GM23248 (cell line): ENCODE measurements around the gene TMC2. TPM values are rescaled to one million over a fixed set of nuclear protein-coding genes. Genes with fewer than 3 reads are reported as not detected.

Experiments used
- DNase-seq: peaks from one replicate; pipeline ENCODE4 v3.0.0-alpha.2; 2015
- H2AFZ ChIP-seq: fragments of 200-600 bp; sonication (generic); 2 replicates; pipeline ENCODE4 v1.6.1; 2016; ENCODE audit warnings: antibody characterized with exemption
- H3F3A ChIP-seq: fragments of 200-600 bp; sonication (generic); 2 replicates; pipeline ENCODE4 v1.6.1; 2016; ENCODE audit warnings: mild to moderate bottlenecking, antibody characterized with exemption, mixed run types; ENCODE audit not compliant: insufficient read depth
- H3K27ac ChIP-seq: fragments of 200-600 bp; sonication (generic); 2 replicates; pipeline ENCODE4 v1.5.1; 2016; ENCODE audit warnings: mild to moderate bottlenecking
- H3K27me3 ChIP-seq: fragments of 200-600 bp; sonication (generic); replicated peaks from 2 replicates; pipeline ENCODE4 v1.6.1; 2016; ENCODE audit warnings: mild to moderate bottlenecking; ENCODE audit not compliant: insufficient read depth
- H3K36me3 ChIP-seq: fragments of 200-600 bp; sonication (generic); 2 replicates; pipeline ENCODE4 v1.6.1; 2016; ENCODE audit warnings: low read depth, mild to moderate bottlenecking
- H3K4me1 ChIP-seq: fragments of 200-600 bp; sonication (generic); 2 replicates; pipeline ENCODE4 v1.6.1; 2016; ENCODE audit warnings: mild to moderate bottlenecking; ENCODE audit not compliant: insufficient read depth
- H3K4me2 ChIP-seq: fragments of 200-600 bp; sonication (generic); one replicate; pipeline ENCODE4 v1.6.1; 2016; ENCODE audit warnings: mild to moderate bottlenecking; ENCODE audit not compliant: unreplicated experiment
- H3K4me3 ChIP-seq: fragments of 200-600 bp; sonication (generic); 2 replicates; pipeline ENCODE4 v1.5.1; 2016; ENCODE audit warnings: mild to moderate bottlenecking
- H3K79me2 ChIP-seq: fragments of 200-600 bp; sonication (generic); 2 replicates; pipeline ENCODE4 v1.6.1; 2016; ENCODE audit warnings: mild to moderate bottlenecking; ENCODE audit not compliant: insufficient read depth
- H3K9ac ChIP-seq: fragments of 200-600 bp; sonication (generic); 2 replicates; pipeline ENCODE4 v1.6.1; 2016; ENCODE audit warnings: mild to moderate bottlenecking
- H3K9me2 ChIP-seq: fragments of 200-600 bp; sonication (generic); 2 replicates; pipeline ENCODE4 v1.6.1; 2016; ENCODE audit warnings: mixed run types, mild to moderate bottlenecking, moderate library complexity; ENCODE audit not compliant: insufficient read depth
- H3K9me3 ChIP-seq: fragments of 200-600 bp; sonication (generic); one replicate; pipeline ENCODE4 v1.6.1; 2017; ENCODE audit warnings: low read depth
- H4K20me1 ChIP-seq: fragments of 200-600 bp; sonication (generic); 2 replicates; pipeline ENCODE4 v1.6.0; 2016; ENCODE audit not compliant: insufficient read depth
- EZH2 ChIP-seq: fragments of 200-600 bp; sonication (generic); IDR thresholded peaks from 2 replicates; pipeline ENCODE4 v1.6.1; 2018; ENCODE audit warnings: antibody characterized with exemption, mild to moderate bottlenecking; ENCODE audit not compliant: insufficient read depth, poor library complexity, severe bottlenecking
- EZH2phosphoT487 ChIP-seq: fragments of 200-600 bp; sonication (generic); IDR thresholded peaks from 2 replicates; pipeline ENCODE4 v1.6.1; 2018; ENCODE audit warnings: antibody characterized with exemption, moderate library complexity, mild to moderate bottlenecking, low read depth; ENCODE audit not compliant: insufficient read depth
- WGBS, 2 experiments: methylation state at CpG; one replicate each; pipeline ENCODE4 v1.1.6; 2015 to 2017; ENCODE audit warnings: low lambda C conversion rate in 2 of 2, low coverage in 1 of 2; ENCODE audit errors: missing lambda C conversion rate in 2 of 2; 5-methylcytosine and 5-hydroxymethylcytosine counted together
- in situ Hi-C: fragments of 300-500 bp; cut with MboI; formaldehyde crosslinking; loops from 2 replicates; pipeline ENCODE4 v1.15.0; 2020
- polyA plus RNA-seq: library from polyadenylated mRNA; unstranded; fragments of >200 nt; fragmentation: Nextera tagmentation; extraction: Ambion mirVana; gene quantifications from 2 replicates; pipeline ENCODE4 v1.2.1, GENCODE V29; 2016
- total RNA-seq: library from RNA; depleted of rRNA; stranded (reverse); fragments of >200 nt; shearing (Covaris generic); gene quantifications from 2 replicates; pipeline ENCODE4 v1.2.3, GENCODE V29; 2014

The TMC2 gene
- total and polyA plus RNA-seq, 2 experiments from 2014 or later = not detected

- H3K9me3 ChIP-seq = no peaks in the 10 kb centered on the region
- peaks cover 40% of the 10 kb centered on the region for H3K27me3 ChIP-seq
- DNase-seq = no peak
- no peaks in the 10 kb centered on the region for H3K36me3 ChIP-seq
- in situ Hi-C loops = no loop called here
- H3K4me3 ChIP-seq = no peak overlapping the region
- no peaks in the 10 kb centered on the region for H3K9me2 ChIP-seq
- H3F3A ChIP-seq = no peaks in the 10 kb centered on the region
- no peak overlapping the region for H2AFZ ChIP-seq
- H3K4me1 ChIP-seq = no peaks in the 10 kb centered on the region
- no peak for TF ChIP-seq EZH2phosphoT487
- no peak for TF ChIP-seq EZH2
- H3K4me2 ChIP-seq = no peak overlapping the region
- no peak overlapping the region for H3K27ac ChIP-seq
- no peaks in the 10 kb centered on the region for H4K20me1 ChIP-seq
- H3K79me2 ChIP-seq = no peaks in the 10 kb centered on the region
- no peak overlapping the region for H3K9ac ChIP-seq
- WGBS, 2 experiments = 18 to 19% methylated on average over 6 of the region's 6 CpGs
Measured at GRCh38 chr20:2610941-2611720, 74.8 kb downstream of the TMC2 start.

DNA sequence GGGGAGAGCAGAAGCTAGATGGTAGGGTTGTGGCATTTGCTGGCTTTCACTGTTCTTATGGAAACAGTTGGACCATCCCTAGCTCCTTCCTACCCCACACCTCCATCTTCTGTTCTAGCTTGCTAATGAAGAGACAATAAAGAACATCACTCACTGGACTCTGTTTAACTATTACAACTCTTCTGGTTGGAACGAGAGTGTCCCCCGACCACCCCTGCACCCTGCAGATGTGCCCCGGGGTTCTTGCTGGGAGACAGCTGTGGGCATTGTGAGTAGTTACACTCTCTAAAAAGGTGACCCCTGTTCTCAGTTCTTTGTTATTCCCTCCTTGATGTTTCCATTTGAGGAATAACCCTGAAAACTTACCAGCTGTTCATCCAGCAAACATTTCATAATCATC, 75.7 kb downstream of the TMC2 start:
- Histone ChIP-seq H3K9ac (no peak overlapping the region), H3K79me2 (no peaks in the 10 kb centered on the region), H3K4me1 (no peaks in the 10 kb centered on the region), H4K20me1 (no peaks in the 10 kb centered on the region), H3K9me2 (no peaks in the 10 kb centered on the region), H3K9me3 (no peaks in the 10 kb centered on the region), H3K4me3 (no peak overlapping the region), H2AFZ (no peak overlapping the region), H3F3A (no peaks in the 10 kb centered on the region), H3K27me3 (peaks cover 46% of the 10 kb centered on the region), H3K27ac (no peak overlapping the region), H3K36me3 (no peaks in the 10 kb centered on the region), H3K4me2 (no peak overlapping the region)
- TF ChIP-seq EZH2 = no peak
- TF ChIP-seq EZH2phosphoT487 = no peak
- 16 to 26% methylated on average over 3 of the region's 3 CpGs for WGBS, 2 experiments
- in situ Hi-C loops = no loop called here
- no peak for DNase-seq

GRCh38 chr20:2616634-2617033, 80.3 kb downstream of the TMC2 start:
- 31 to 38% methylated on average over 9 of the region's 9 CpGs for WGBS, 2 experiments
- no peak for TF ChIP-seq EZH2phosphoT487
- no peak for TF ChIP-seq EZH2
- Histone ChIP-seq H3K36me3 (no peaks in the 10 kb centered on the region), H3K4me2 (no peak overlapping the region), H3K79me2 (no peaks in the 10 kb centered on the region), H3K9me3 (no peaks in the 10 kb centered on the region), H3K27ac (no peak overlapping the region), H3K27me3 (peaks cover 45% of the 10 kb centered on the region), H3K4me3 (no peak overlapping the region), H2AFZ (no peak overlapping the region), H3K9me2 (no peaks in the 10 kb centered on the region), H3K9ac (no peak overlapping the region), H4K20me1 (no peaks in the 10 kb centered on the region), H3K4me1 (no peaks in the 10 kb centered on the region), H3F3A (0 out of 2 replicates have a peak, but pooled peaks cover 3% of the 10 kb centered on the region)
- in situ Hi-C loops = no loop called here
- DNase-seq = no peak

GRCh38 chr20:2617099-2617714, 80.8 kb downstream of the TMC2 start:
- H3K9me2 ChIP-seq = no peaks in the 10 kb centered on the region
- no peaks in the 10 kb centered on the region for H4K20me1 ChIP-seq
- no peak for TF ChIP-seq EZH2
- no peak for TF ChIP-seq EZH2phosphoT487
- WGBS, 2 experiments = 52 to 56% methylated on average over 16 of the region's 16 CpGs
- no peaks in the 10 kb centered on the region for H3K4me1 ChIP-seq
- peaks cover 47% of the 10 kb centered on the region for H3K27me3 ChIP-seq
- no peak overlapping the region for H3K27ac ChIP-seq
- H3F3A ChIP-seq = 0 out of 2 replicates have a peak, but pooled peaks cover 3% of the 10 kb centered on the region
- H3K9me3 ChIP-seq = no peaks in the 10 kb centered on the region
- H3K4me3 ChIP-seq = no peak overlapping the region
- no peaks in the 10 kb centered on the region for H3K36me3 ChIP-seq
- H3K4me2 ChIP-seq = no peak overlapping the region
- H2AFZ ChIP-seq = no peak overlapping the region
- in situ Hi-C loops = no loop called here
- no peaks in the 10 kb centered on the region for H3K79me2 ChIP-seq
- no peak overlapping the region for H3K9ac ChIP-seq
- no peak for DNase-seq
